Spleen (tissue), 11 donors: Measurements from ENCODE around the gene KIF14. TPM values are rescaled to one million over a fixed set of nuclear protein-coding genes. Genes with fewer than 3 reads are reported as not detected.

Experiments
- DNase-seq: peaks from one replicate; pipeline ENCODE4 v3.0.0-alpha.2; 2020
- H3K27ac ChIP-seq, 8 donors: fragments of 200-600 bp; sonication (generic) in 7 of 8; 1 replicate in 4 of 8; 2 replicates in 4 of 8; pipeline versions ENCODE4 v1.5.0 to v1.8.0; 2016 to 2021; ENCODE audit warnings: inconsistent platforms in 4 of 8, mild to moderate bottlenecking in 4 of 8, moderate library complexity in 1 of 8
- H3K27me3 ChIP-seq, 7 donors: fragments of 200-600 bp; sonication (generic) in 6 of 7; replicated peaks in 1 of 7; 1 replicate in 4 of 7; 2 replicates in 3 of 7; pipeline versions ENCODE4 v1.5.0 to v1.8.0; 2016 to 2021; ENCODE audit warnings: inconsistent platforms in 3 of 7, mild to moderate bottlenecking in 1 of 7
- H3K36me3 ChIP-seq, 6 donors: fragments of 200-600 bp; sonication (generic) in 5 of 6; 1 replicate in 4 of 6; 2 replicates in 2 of 6; pipeline versions ENCODE4 v1.5.0 to v1.8.0; 2016 to 2021; ENCODE audit warnings: inconsistent platforms in 2 of 6
- H3K4me1 ChIP-seq, 6 donors: fragments of 200-600 bp; sonication (generic) in 5 of 6; 1 replicate in 3 of 6; 2 replicates in 3 of 6; pipeline versions ENCODE4 v1.5.0 to v1.8.0; 2016 to 2021; ENCODE audit warnings: inconsistent platforms in 3 of 6
- H3K4me3 ChIP-seq, 8 donors: fragments of 200-600 bp; sonication (generic) in 7 of 8; 1 replicate in 4 of 8; 2 replicates in 4 of 8; pipeline versions ENCODE4 v1.5.0 to v1.8.0; 2016 to 2021; ENCODE audit warnings: inconsistent platforms in 4 of 8, mild to moderate bottlenecking in 4 of 8, moderate library complexity in 2 of 8
- H3K9me3 ChIP-seq, 8 donors: fragments of 200-600 bp; sonication (generic) in 7 of 8; 1 replicate in 4 of 8; 2 replicates in 4 of 8; pipeline versions ENCODE4 v1.5.0 to v1.8.0; 2016 to 2021; ENCODE audit warnings: inconsistent platforms in 4 of 8
- CTCF ChIP-seq, 11 experiments: fragments of 200-600 bp in 7 of 11; fragments of 450-650 bp in 4 of 11; sonication (generic) in 4 of 11; IDR thresholded peaks in 8 of 11; conservative IDR thresholded peaks in 3 of 11; 1 replicate in 7 of 11; 2 replicates in 4 of 11; pipeline versions ENCODE4 v1.4.0 to v1.8.0; 2016 to 2021; ENCODE audit warnings: antibody characterized with exemption in 11 of 11, inconsistent platforms in 4 of 11, mild to moderate bottlenecking in 1 of 11
- POLR2A ChIP-seq, 3 donors: fragments of 450-650 bp; IDR thresholded peaks; one replicate each; pipeline ENCODE4 v1.5.1; 2017; ENCODE audit warnings: antibody characterized with exemption in 3 of 3, mild to moderate bottlenecking in 1 of 3
- POLR2AphosphoS5 ChIP-seq, 3 donors: sonication (generic); formaldehyde crosslinking; IDR thresholded peaks; one replicate each; pipeline ENCODE4 v1.5.1; 2017; ENCODE audit warnings: antibody characterized with exemption in 3 of 3
- WGBS, 5 donors: extraction: QIAGEN DNeasy Blood & Tissue Kit in 3 of 5; methylation state at CpG; one replicate each; pipeline versions ENCODE4 v1.1.5 to v1.1.7; 2013 to 2018; 5-methylcytosine and 5-hydroxymethylcytosine counted together
- intact Hi-C: fragments of 100-400 bp; cut with DNase I; formaldehyde crosslinking; loops from one replicate; pipeline ENCODE4 v1.15.0; 2023; ENCODE audit warnings: low total_unique reads
- polyA plus RNA-seq, 3 donors: library from polyadenylated mRNA; stranded (reverse); fragments of 200-250 nt; gene quantifications; one replicate each; pipeline ENCODE4 v1.2.1, GENCODE V29; 2013
- total RNA-seq, 7 donors: library from RNA; depleted of rRNA in 3 of 7; stranded (reverse); fragments of >200 nt in 3 of 7; fragmentation: NEBNext Ultra II Directional in 4 of 7; extraction: Animal tissue kit (Norgen Biotek cat#: 25700) in 4 of 7; gene quantifications; one replicate each; pipeline versions ENCODE4 v1.1.0 to v1.2.1, GENCODE V29; 2016 to 2021
- donor health status: healthy with polysubstance abuse.
- donor health status: DM: no; HTN: no; CAD: no; lungs with moderate emphysema.
- donor health status: DM: no; HTN: no; CAD: no.
- donor health status: Bipolar disorder and iron deficiency.
- donor health status: healthy.
- donor health status: DM: no; HTN: no; CAD: no.
- donor health status: DM: yes; HTN: yes; CAD: no.

Gene KIF14
- total and polyA plus RNA-seq, 10 donors, result 0.09 to 3.3 (median 0.70) TPM

GRCh38 chr1:200520735-200521134 lies 99.8 kb downstream of the KIF14 start:
- no peak for DNase-seq
- TF ChIP-seq POLR2AphosphoS5 (IDR thresholded peaks at IDR 0.05) (no peak), CTCF (IDR thresholded peaks at IDR 0.05 in 8 of 11, conservative IDR thresholded peaks at IDR 0.05 in 3 of 11) (no peak), POLR2A (IDR thresholded peaks at IDR 0.05) (no peak)
- Histone ChIP-seq H3K4me1 (no peaks in the 10 kb centered on the region), H3K4me3 (no peak overlapping the region), H3K27ac (no peak overlapping the region), H3K27me3 (no peaks in the 10 kb centered on the region), H3K36me3 (no peaks in the 10 kb centered on the region), H3K9me3 (no peaks in the 10 kb centered on the region)
- intact Hi-C loops, result no loop called here
- 76 to 91% (median 79%) methylated on average over 8 of the region's 8 CpGs for WGBS, 5 donors

- intact Hi-C loops, result no loop called here
- Histone ChIP-seq H3K36me3 (no peaks in the 10 kb centered on the region), H3K27ac (no peak overlapping the region), H3K4me1 (no peaks in the 10 kb centered on the region), H3K27me3 (no peaks in the 10 kb centered on the region), H3K9me3 (no peaks in the 10 kb centered on the region), H3K4me3 (no peak overlapping the region)
- WGBS, 5 donors, result 90 to 100% (median 92%) methylated on average over 1 of the region's 1 CpG
- DNase-seq, result no peak
- TF ChIP-seq POLR2A (IDR thresholded peaks at IDR 0.05), result no peak
- no peak for TF ChIP-seq POLR2AphosphoS5 (IDR thresholded peaks at IDR 0.05)
- TF ChIP-seq CTCF (IDR thresholded peaks at IDR 0.05 in 8 of 11, conservative IDR thresholded peaks at IDR 0.05 in 3 of 11), result no peak
Measured at GRCh38 chr1:200518524-200518923, 102.0 kb downstream of the KIF14 start.

- H3K27ac ChIP-seq, result no peak overlapping the region
- WGBS, 5 donors, result 41 to 85% (median 75%) methylated on average over 3 of the region's 3 CpGs
- intact Hi-C loops, result no loop called here
Measured at GRCh38 chr1:200512191-200512590, 108.4 kb downstream of the KIF14 start.

GRCh38 chr1:200510228-200510623 lies 110.3 kb downstream of the KIF14 start:
- Histone ChIP-seq H3K27ac (no peak overlapping the region), H3K4me1 (peaks cover 0 to 4% (median 0%) of the 10 kb centered on the region in 6 donors), H3K27me3 (peaks cover 0 to 32% (median 7%) of the 10 kb centered on the region in 7 donors), H3K9me3 (no peaks in the 10 kb centered on the region), H3K4me3 (no peak overlapping the region), H3K36me3 (no peaks in the 10 kb centered on the region)
- WGBS, 5 donors, result 27 to 31% (median 27%) methylated on average over 4 of the region's 4 CpGs
- DNase-seq, result no peak
- intact Hi-C loops, result no loop called here
- no peak for TF ChIP-seq POLR2A (IDR thresholded peaks at IDR 0.05)
- TF ChIP-seq CTCF (IDR thresholded peaks at IDR 0.05 in 8 of 11, conservative IDR thresholded peaks at IDR 0.05 in 3 of 11), result peak; percentile 75 to 96 (median 90)

More at GRCh38 chr1:200512191-200512590, 108.4 kb downstream of the KIF14 start:
- H3K36me3 ChIP-seq, result no peaks in the 10 kb centered on the region
- no peak overlapping the region for H3K4me3 ChIP-seq
- TF ChIP-seq CTCF (IDR thresholded peaks at IDR 0.05 in 8 of 11, conservative IDR thresholded peaks at IDR 0.05 in 3 of 11) (no peak), POLR2AphosphoS5 (IDR thresholded peaks at IDR 0.05) (no peak), POLR2A (IDR thresholded peaks at IDR 0.05) (no peak)
- H3K27me3 ChIP-seq, result peaks cover 0 to 32% (median 7%) of the 10 kb centered on the region in 7 donors
- H3K9me3 ChIP-seq, result no peaks in the 10 kb centered on the region
- peaks cover 0 to 4% (median 0%) of the 10 kb centered on the region in 6 donors for H3K4me1 ChIP-seq
- DNase-seq, result no peak
